C4-2B (cell line): ENCODE results near the gene FNDC3B.

Source experiments
- H3K27ac ChIP-seq: fragments of 450-650 bp; 2 replicates; pipeline ENCODE4 v1.5.1; 2017
- CTCF ChIP-seq: fragments of 450-650 bp; conservative IDR thresholded peaks from 2 replicates; pipeline ENCODE4 v1.5.1; 2017; ENCODE audit warnings: mild to moderate bottlenecking
- ZFX ChIP-seq: fragments of 450-650 bp; IDR thresholded peaks from 2 replicates; pipeline ENCODE4 v1.6.1; 2017

Gene FNDC3B

DNA sequence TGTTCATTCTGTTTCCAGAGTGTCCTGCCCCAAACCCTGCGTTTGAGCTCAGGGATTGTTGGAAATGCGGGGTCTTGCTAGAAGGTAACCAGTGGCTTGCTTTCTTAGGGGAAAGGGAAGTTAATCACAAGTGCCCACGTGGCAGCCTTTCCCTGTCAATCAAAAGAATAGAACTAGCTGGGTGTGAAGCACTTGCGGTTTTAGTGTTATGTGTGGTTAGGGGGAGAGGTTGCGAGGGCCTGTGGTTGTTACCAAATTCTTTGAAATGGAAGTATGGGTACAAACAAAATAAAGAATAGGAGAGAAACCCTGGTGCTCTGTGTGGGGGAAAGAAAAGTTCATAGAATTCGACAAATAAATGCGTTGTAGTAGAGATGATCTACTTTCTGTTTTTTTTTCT, 67.6 kb downstream of the FNDC3B start:
- no peak overlapping the region for H3K27ac ChIP-seq
- TF ChIP-seq ZFX (no peak), CTCF (no peak)

DNA sequence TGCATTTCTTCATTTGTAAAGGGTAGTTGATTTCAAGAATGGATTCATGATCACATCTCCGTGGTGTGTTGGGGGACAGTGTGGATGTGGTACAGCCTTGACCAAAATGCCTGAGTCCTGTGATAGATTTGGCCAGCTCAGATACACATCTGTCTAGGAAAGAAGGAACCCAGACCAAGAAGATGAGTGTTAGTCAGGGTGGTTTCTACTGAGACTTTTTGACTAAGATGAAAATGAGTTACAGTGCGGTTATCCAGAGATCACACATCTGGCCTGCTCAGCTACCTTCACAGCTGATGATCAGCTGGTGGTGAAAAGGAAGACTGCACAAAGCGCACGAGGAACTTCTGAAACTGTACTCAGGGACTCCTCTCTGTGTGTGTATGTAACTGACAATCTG, 68.0 kb downstream of the FNDC3B start:
- no peak for TF ChIP-seq ZFX
- H3K27ac ChIP-seq: no peak overlapping the region

DNA sequence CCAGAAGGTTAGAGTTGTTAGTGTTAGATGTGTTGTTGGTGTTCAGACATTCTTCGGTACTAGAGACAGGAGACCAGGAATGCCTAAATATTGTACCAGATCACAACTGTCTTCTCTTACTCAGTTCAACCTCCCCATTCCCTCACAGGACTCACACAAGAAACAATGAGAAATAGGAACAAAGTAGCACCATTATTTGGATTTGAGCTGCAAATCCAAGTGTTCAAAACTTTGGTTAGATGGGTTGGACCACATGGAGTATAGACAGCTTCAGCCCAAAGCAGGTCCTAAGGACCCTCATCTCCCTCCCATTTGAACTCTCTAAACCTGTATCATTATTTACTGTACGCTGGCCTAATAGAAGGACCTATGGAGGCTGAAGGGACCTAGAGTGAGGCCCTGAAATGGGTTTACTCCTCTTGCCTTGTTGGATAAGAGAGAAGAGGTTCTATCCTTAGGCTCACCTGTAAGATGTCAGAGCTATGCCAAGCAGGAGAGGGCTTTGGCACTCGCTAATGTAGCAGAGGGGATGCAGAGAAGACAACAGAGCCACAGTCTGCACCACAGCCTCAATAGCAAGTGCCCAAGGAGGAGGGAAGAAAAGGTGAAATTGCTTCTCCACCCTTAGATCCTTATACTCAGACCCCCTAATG, 70.9 kb downstream of the FNDC3B start:
- TF ChIP-seq CTCF: no peak
- no peak for TF ChIP-seq ZFX
- H3K27ac ChIP-seq: no peak overlapping the region

GRCh38 chr3:172111163-172111562, 71.8 kb downstream of the FNDC3B start:
- no peak for TF ChIP-seq ZFX
- no peak for TF ChIP-seq CTCF
- H3K27ac ChIP-seq: no peak overlapping the region

GRCh38 chr3:172112078-172112733, 72.8 kb downstream of the FNDC3B start:
- no peak for TF ChIP-seq ZFX
- TF ChIP-seq CTCF: no peak
- no peak overlapping the region for H3K27ac ChIP-seq

- TF ChIP-seq ZFX: no peak
- no peak for TF ChIP-seq CTCF
- H3K27ac ChIP-seq: no peak overlapping the region
Observed at GRCh38 chr3:172112734-172113120, 73.3 kb downstream of the FNDC3B start.

DNA sequence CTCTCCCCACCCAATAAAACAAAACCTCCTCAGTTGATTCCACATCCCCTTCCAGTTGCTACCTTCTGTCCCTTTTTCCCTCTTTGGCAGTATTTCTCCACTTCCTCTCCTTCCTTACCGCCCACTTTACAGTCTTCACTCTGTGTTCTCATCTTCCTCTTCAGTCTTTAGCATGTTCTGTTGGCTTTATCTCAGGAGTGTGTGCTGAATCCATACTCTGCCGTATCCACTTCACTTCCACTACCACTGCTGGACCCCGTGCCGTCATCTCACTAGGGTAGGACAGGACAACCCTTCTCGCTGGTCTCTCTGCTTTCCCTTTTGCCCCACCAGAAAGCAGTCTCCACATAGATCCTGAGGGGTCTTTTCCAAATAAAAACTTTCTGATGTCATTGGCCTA, 74.3 kb downstream of the FNDC3B start:
- no peak for TF ChIP-seq CTCF
- no peak for TF ChIP-seq ZFX
- no peak overlapping the region for H3K27ac ChIP-seq

- no peak overlapping the region for H3K27ac ChIP-seq
- no peak for TF ChIP-seq ZFX
- no peak for TF ChIP-seq CTCF
Observed at GRCh38 chr3:172115059-172115458, 75.7 kb downstream of the FNDC3B start.
